Trophoblast cell (in vitro differentiated cells and primary cell): ENCODE data around the gene ITLN1.

ENCODE experiments used
- DNase-seq, 2 donors: peaks; one replicate each; pipeline ENCODE4 v3.0.0-alpha.2; 2016
- H2AFZ ChIP-seq: 2 replicates; pipeline ENCODE4 v1.6.1; 2013; ENCODE audit warnings: low read length, moderate library complexity, mild to moderate bottlenecking; ENCODE audit not compliant: insufficient read depth, poor library complexity
- H2AK5ac ChIP-seq: 2 replicates; pipeline ENCODE4 v1.6.1; 2013; ENCODE audit warnings: mild to moderate bottlenecking, low read length
- H2BK120ac ChIP-seq: 2 replicates; pipeline ENCODE4 v1.6.1; 2013; ENCODE audit warnings: low read length, mild to moderate bottlenecking, moderate library complexity; ENCODE audit not compliant: insufficient read depth, poor library complexity
- H2BK12ac ChIP-seq: 2 replicates; pipeline ENCODE4 v1.6.1; 2013; ENCODE audit warnings: mild to moderate bottlenecking, low read length, moderate library complexity
- H2BK5ac ChIP-seq: 2 replicates; pipeline ENCODE4 v1.6.1; 2013; ENCODE audit warnings: low read length, low read depth, moderate library complexity, mild to moderate bottlenecking; ENCODE audit not compliant: poor library complexity
- H3K14ac ChIP-seq: 2 replicates; pipeline ENCODE4 v1.6.1; 2013; ENCODE audit warnings: mild to moderate bottlenecking, low read length
- H3K18ac ChIP-seq: 2 replicates; pipeline ENCODE4 v1.6.1; 2013; ENCODE audit warnings: mild to moderate bottlenecking, low read length
- H3K23ac ChIP-seq: 2 replicates; pipeline ENCODE4 v1.6.1; 2013; ENCODE audit warnings: low read length
- H3K27ac ChIP-seq: 2 replicates; pipeline ENCODE4 v1.5.1; 2013; ENCODE audit warnings: low read depth, mild to moderate bottlenecking, inconsistent platforms, low read length, moderate library complexity
- H3K27me3 ChIP-seq: 2 replicates; pipeline ENCODE4 v1.6.1; 2013; ENCODE audit warnings: inconsistent platforms, mild to moderate bottlenecking, low read length, moderate library complexity; ENCODE audit not compliant: insufficient read depth
- H3K36me3 ChIP-seq, 2 experiments: 1 replicate in 1 of 2; 2 replicates in 1 of 2; pipeline ENCODE4 v1.6.1; 2013; ENCODE audit warnings: low read length in 2 of 2, mild to moderate bottlenecking in 2 of 2, moderate library complexity in 1 of 2; ENCODE audit not compliant: insufficient read depth in 2 of 2, control insufficient read depth in 1 of 2
- H3K4ac ChIP-seq: 2 replicates; pipeline ENCODE4 v1.6.1; 2013; ENCODE audit warnings: low read depth, mild to moderate bottlenecking, low read length, moderate library complexity
- H3K4me1 ChIP-seq, 2 experiments: 1 replicate in 1 of 2; 2 replicates in 1 of 2; pipeline ENCODE4 v1.6.1; 2013; ENCODE audit warnings: low read length in 2 of 2, mild to moderate bottlenecking in 2 of 2, moderate library complexity in 1 of 2; ENCODE audit not compliant: insufficient read depth in 2 of 2, control insufficient read depth in 1 of 2
- H3K4me2 ChIP-seq: 2 replicates; pipeline ENCODE4 v1.6.1; 2013; ENCODE audit warnings: inconsistent platforms, mild to moderate bottlenecking, low read length, moderate library complexity
- H3K4me3 ChIP-seq: 2 replicates; pipeline ENCODE4 v1.5.1; 2013; ENCODE audit warnings: mild to moderate bottlenecking, low read depth, low read length, inconsistent platforms
- H3K79me1 ChIP-seq: one replicate; pipeline ENCODE4 v1.6.1; 2013; ENCODE audit warnings: low read length
- H3K79me2 ChIP-seq: 2 replicates; pipeline ENCODE4 v1.6.1; 2013; ENCODE audit warnings: low read length, mild to moderate bottlenecking; ENCODE audit not compliant: control insufficient read depth, insufficient read depth, poor library complexity
- H3K9ac ChIP-seq: 2 replicates; pipeline ENCODE4 v1.6.1; 2013; ENCODE audit warnings: mild to moderate bottlenecking, low read length
- H3K9me3 ChIP-seq: 2 replicates; pipeline ENCODE4 v1.6.1; 2013; ENCODE audit warnings: low read depth, mild to moderate bottlenecking, control low read depth, inconsistent platforms, low read length; ENCODE audit not compliant: insufficient read depth
- H4K12ac ChIP-seq: 2 replicates; pipeline ENCODE4 v1.6.1; 2013; ENCODE audit warnings: low read depth, mild to moderate bottlenecking, low read length, moderate library complexity
- H4K8ac ChIP-seq: 2 replicates; pipeline ENCODE4 v1.6.1; 2013; ENCODE audit warnings: low read depth, mild to moderate bottlenecking, low read length, moderate library complexity
- H4K91ac ChIP-seq: one replicate; pipeline ENCODE4 v1.6.1; 2013; ENCODE audit warnings: low read depth, mild to moderate bottlenecking, low read length, moderate library complexity
- WGBS: extraction: QIAGEN DNeasy Blood & Tissue Kit; methylation state at CpG from one replicate; pipeline ENCODE4 v1.1.7; 2013; ENCODE audit warnings: missing lambda C conversion rate; ENCODE audit not compliant: insufficient read length, insufficient coverage; ENCODE audit errors: extremely low coverage; 5-methylcytosine and 5-hydroxymethylcytosine counted together

The ITLN1 gene

GRCh38 chr1:160863061-160863773 is 21.8 kb downstream of the ITLN1 start:
- H3K4me2 ChIP-seq: no peak overlapping the region
- H3K27ac ChIP-seq: no peak overlapping the region
- no peak overlapping the region for H4K91ac ChIP-seq
- no peak overlapping the region for H2BK12ac ChIP-seq
- H3K79me1 ChIP-seq: no peaks in the 10 kb centered on the region
- no peaks in the 10 kb centered on the region for H3K9me3 ChIP-seq
- no peak overlapping the region for H3K4me3 ChIP-seq
- no peak overlapping the region for H2BK5ac ChIP-seq
- no peak overlapping the region for H3K18ac ChIP-seq
- no peak for DNase-seq
- no peak overlapping the region for H3K9ac ChIP-seq
- no peak overlapping the region for H4K8ac ChIP-seq
- WGBS: no CpG with 5 or more reads among the region's 11 CpGs
- H3K36me3 ChIP-seq: no peaks in the 10 kb centered on the region
- H3K4me1 ChIP-seq: no peaks in the 10 kb centered on the region
- H3K27me3 ChIP-seq: no peaks in the 10 kb centered on the region
- no peak overlapping the region for H2AFZ ChIP-seq
- H2AK5ac ChIP-seq: no peak overlapping the region
- no peak overlapping the region for H4K12ac ChIP-seq
- no peak overlapping the region for H3K14ac ChIP-seq
- no peak overlapping the region for H3K4ac ChIP-seq
- H3K79me2 ChIP-seq: no peaks in the 10 kb centered on the region
- H3K23ac ChIP-seq: no peak overlapping the region
- no peak overlapping the region for H2BK120ac ChIP-seq

GRCh38 chr1:160862203-160863060 is 22.5 kb downstream of the ITLN1 start, which contains the start of gene CD244:
Gene CD244 (minus strand): TSS chr1:160862887. CDS start chr1:160862677, 210 bp downstream.
- Histone ChIP-seq H2AFZ (no peak within 1 kb of the TSS), H4K8ac (no peak within 1 kb of the TSS), H3K79me1 (no peaks in the 10 kb centered on the region), H3K9me3 (no peaks in the 10 kb centered on the region), H3K36me3 (no peaks in the 10 kb centered on the region), H3K9ac (no peak within 1 kb of the TSS), H3K18ac (no peak within 1 kb of the TSS), H3K4me1 (no peaks in the 10 kb centered on the region), H2BK12ac (no peak within 1 kb of the TSS), H3K23ac (no peak within 1 kb of the TSS), H4K91ac (no peak within 1 kb of the TSS), H3K27me3 (no peaks in the 10 kb centered on the region), H3K4me2 (no peak within 1 kb of the TSS), H3K4me3 (no peak within 1 kb of the TSS), H2BK5ac (no peak within 1 kb of the TSS), H3K14ac (no peak within 1 kb of the TSS), H3K79me2 (no peaks in the 10 kb centered on the region), H4K12ac (no peak within 1 kb of the TSS), H2BK120ac (no peak within 1 kb of the TSS), H3K4ac (no peak within 1 kb of the TSS), H3K27ac (no peak within 1 kb of the TSS), H2AK5ac (no peak within 1 kb of the TSS)
- WGBS: no CpG with 5 or more reads among the region's 12 CpGs
- peak; percentile 24 to 42 for DNase-seq

GRCh38 chr1:160860840-160861505 is 24.0 kb downstream of the ITLN1 start:
- H4K12ac ChIP-seq: no peak overlapping the region
- WGBS: no CpG with 5 or more reads among the region's 5 CpGs
- no peak overlapping the region for H3K9ac ChIP-seq
- no peak overlapping the region for H3K4me3 ChIP-seq
- H3K79me2 ChIP-seq: no peaks in the 10 kb centered on the region
- H3K4me2 ChIP-seq: no peak overlapping the region
- H2AK5ac ChIP-seq: no peak overlapping the region
- H3K27ac ChIP-seq: no peak overlapping the region
- DNase-seq: no peak
- no peak overlapping the region for H3K14ac ChIP-seq
- no peaks in the 10 kb centered on the region for H3K27me3 ChIP-seq
- no peaks in the 10 kb centered on the region for H3K79me1 ChIP-seq
- no peak overlapping the region for H4K8ac ChIP-seq
- no peak overlapping the region for H2BK12ac ChIP-seq
- no peaks in the 10 kb centered on the region for H3K4me1 ChIP-seq
- no peak overlapping the region for H4K91ac ChIP-seq
- no peak overlapping the region for H2AFZ ChIP-seq
- no peak overlapping the region for H2BK120ac ChIP-seq
- no peak overlapping the region for H2BK5ac ChIP-seq
- H3K23ac ChIP-seq: no peak overlapping the region
- no peak overlapping the region for H3K18ac ChIP-seq
- no peaks in the 10 kb centered on the region for H3K36me3 ChIP-seq
- no peak overlapping the region for H3K4ac ChIP-seq
- no peaks in the 10 kb centered on the region for H3K9me3 ChIP-seq

GRCh38 chr1:160859166-160859565 is 25.8 kb downstream of the ITLN1 start:
- no peak overlapping the region for H3K23ac ChIP-seq
- no peak overlapping the region for H4K12ac ChIP-seq
- no CpG with 5 or more reads among the region's 5 CpGs for WGBS
- H3K18ac ChIP-seq: no peak overlapping the region
- no peak overlapping the region for H2BK5ac ChIP-seq
- no peak overlapping the region for H2AK5ac ChIP-seq
- no peak overlapping the region for H4K91ac ChIP-seq
- H3K79me1 ChIP-seq: no peaks in the 10 kb centered on the region
- H3K79me2 ChIP-seq: no peaks in the 10 kb centered on the region
- H2AFZ ChIP-seq: no peak overlapping the region
- no peak overlapping the region for H3K4me3 ChIP-seq
- H3K27me3 ChIP-seq: no peaks in the 10 kb centered on the region
- no peak overlapping the region for H2BK12ac ChIP-seq
- H3K4me2 ChIP-seq: no peak overlapping the region
- no peak overlapping the region for H3K14ac ChIP-seq
- no peak overlapping the region for H2BK120ac ChIP-seq
- H3K4me1 ChIP-seq: no peaks in the 10 kb centered on the region
- no peaks in the 10 kb centered on the region for H3K36me3 ChIP-seq
- DNase-seq: no peak
- H3K4ac ChIP-seq: no peak overlapping the region
- H3K27ac ChIP-seq: no peak overlapping the region
- no peak overlapping the region for H4K8ac ChIP-seq
- no peak overlapping the region for H3K9ac ChIP-seq
- H3K9me3 ChIP-seq: peaks cover 2% of the 10 kb centered on the region
